Renal cortical epithelial cell (primary cell): Measurements from ENCODE around the gene BTBD16. TPM values are rescaled to one million over a fixed set of nuclear protein-coding genes. Genes with fewer than 3 reads are reported as not detected.

ENCODE experiments used
- DNase-seq: peaks from one replicate; pipeline ENCODE4 v3.0.0-alpha.2; 2011; ENCODE audit warnings: low read depth
- total RNA-seq: library from RNA; depleted of rRNA; stranded (reverse); fragments of >200 nt; gene quantifications from 2 replicates; pipeline ENCODE4 v1.2.3, GENCODE V29; 2014

BTBD16 gene
- total RNA-seq, 1 donor from 2014 or later, result 0.45 TPM

DNA sequence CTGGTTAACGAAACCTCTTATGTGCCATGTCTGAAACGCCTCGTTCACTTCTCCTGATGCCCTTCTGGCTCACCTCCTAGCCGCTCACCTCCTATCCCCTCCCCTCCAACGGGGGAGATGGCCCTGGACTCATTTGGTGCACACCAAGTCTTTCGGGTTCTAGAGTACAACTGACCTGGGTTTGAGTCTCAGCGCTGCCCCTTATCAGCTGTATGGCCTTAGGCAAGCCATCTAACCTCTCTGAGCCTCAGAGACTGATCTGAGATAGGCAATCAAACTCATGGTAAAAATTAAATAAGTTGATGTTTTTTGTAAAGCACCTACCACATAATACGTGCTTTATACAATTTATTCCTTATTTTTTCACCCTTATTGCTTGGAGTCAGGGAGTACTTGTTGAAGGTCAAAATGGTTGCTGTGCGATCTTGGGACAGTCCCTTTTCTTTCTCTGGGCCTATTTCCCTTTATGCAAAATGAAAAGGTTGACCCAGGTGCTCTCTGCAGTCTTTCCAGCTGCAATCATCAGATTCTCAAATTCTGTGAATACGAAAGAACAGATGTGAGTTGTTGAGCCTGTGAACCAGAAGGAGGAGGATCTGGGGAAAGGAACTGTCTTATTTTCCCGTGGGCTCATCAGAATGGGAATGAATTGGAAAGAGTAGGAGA, 72.2 kb downstream of the BTBD16 start:
- DNase-seq, result no peak

- DNase-seq, result no peak
Observed at GRCh38 chr10:122343936-122344335, 72.8 kb downstream of the BTBD16 start.

DNA sequence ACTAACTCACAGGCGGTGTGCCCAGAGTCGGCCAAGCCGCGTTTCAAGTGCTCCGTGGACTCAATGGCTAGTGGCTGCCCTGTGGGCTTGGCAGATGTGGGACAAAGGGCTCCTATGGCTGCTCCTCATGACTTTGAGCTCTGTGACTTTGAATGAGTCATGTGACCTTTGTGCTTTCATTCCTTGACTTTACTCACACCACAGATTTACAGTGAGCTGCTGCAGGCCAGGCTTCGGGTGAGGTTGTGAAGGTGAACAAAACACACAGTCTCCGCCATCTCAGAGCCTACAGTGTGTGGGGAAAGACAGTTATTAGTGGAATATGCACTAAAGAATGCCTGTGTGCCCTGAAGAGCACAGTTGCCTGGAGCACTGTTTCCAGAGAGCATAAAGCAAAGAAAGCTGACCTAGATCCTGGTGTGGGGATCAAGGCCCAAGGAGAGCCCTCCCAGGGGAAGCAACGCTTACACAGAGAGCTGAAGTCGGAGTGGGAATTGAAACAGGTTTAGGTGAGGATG, 73.7 kb downstream of the BTBD16 start:
- peak; percentile 87 for DNase-seq

DNA sequence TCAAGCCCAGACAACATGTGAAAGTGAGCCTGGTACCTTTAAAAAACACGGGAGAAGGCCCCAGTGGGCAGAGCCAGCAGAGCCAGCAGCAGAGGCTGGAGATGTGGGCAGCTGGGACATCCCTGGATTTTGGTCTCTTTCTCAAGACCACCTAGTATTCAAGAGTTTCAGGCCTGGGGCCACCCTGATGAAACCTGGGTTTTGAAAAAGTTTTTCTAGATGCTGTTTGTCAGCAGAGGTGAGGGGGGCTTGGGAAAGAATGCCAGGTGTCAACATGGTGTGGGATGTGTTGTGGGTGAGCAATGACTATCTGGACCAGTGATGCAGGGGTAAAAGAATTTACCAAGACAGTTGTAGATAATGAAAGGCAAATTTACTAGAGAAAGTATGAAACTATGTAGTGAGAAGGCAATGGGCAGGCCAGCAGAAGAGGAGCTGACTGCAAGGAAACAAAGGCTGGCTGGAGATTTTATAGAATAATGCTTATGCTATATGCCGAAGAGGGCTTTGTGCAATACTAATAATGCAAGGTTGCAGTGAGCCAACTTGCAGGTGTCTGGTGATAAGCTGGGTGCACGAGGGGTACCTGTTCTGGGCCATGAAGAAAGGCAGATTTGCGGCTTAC, 75.3 kb downstream of the BTBD16 start:
- DNase-seq, result no peak

- DNase-seq, result no peak
Observed at GRCh38 chr10:122347170-122347841, 76.2 kb downstream of the BTBD16 start.

DNA sequence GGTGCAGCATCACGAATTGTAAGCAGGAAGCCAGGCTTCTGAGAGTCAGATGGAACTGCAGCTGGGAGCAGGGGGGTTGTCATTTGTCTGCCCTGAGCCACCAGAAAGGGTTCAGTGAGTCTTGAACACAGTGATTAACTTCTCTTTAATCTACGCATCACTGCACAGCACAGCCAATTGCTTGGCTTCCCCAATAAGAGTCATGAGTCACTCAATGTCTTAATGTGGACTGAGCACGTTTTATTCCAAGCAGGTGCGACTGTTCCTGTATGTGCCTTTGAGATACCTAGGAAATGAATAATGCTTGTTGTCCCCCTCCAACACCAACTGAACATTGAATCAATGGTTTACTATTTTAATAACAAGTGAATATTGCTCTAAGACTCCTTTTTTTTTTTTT, 77.4 kb downstream of the BTBD16 start:
- DNase-seq, result peak; percentile 100

GRCh38 chr10:122348935-122349361, 77.9 kb downstream of the BTBD16 start:
- DNase-seq, result no peak

GRCh38 chr10:122349758-122350369, 78.8 kb downstream of the BTBD16 start:
- DNase-seq, result no peak

- no peak for DNase-seq
Observed at GRCh38 chr10:122350893-122351292, 79.8 kb downstream of the BTBD16 start.

- DNase-seq, result no peak
Observed at GRCh38 chr10:122352817-122353525, 81.9 kb downstream of the BTBD16 start.

- no peak for DNase-seq
Observed at GRCh38 chr10:122354383-122354782, 83.3 kb downstream of the BTBD16 start.

GRCh38 chr10:122357685-122358084, 86.6 kb downstream of the BTBD16 start:
- no peak for DNase-seq

GRCh38 chr10:122359621-122360020, 88.5 kb downstream of the BTBD16 start:
- no peak for DNase-seq

DNA sequence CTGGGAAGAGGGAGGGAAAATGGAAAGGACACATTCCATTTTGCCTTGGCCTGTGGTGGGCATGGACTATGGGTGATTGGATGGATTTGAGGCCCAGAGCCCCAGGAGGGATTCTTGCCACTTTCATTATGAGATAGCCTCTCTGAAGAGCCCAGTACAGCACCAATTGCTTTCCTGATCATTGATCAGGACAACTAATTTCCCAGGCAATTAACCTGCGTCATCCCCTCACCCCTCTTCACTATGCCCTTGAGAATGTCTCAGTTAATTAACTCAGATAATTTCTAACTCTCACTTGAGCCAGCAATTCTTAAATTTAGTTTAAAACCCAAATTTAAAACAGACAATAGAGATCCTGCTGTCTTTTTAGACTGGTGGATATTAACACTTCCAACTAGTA, 90.0 kb downstream of the BTBD16 start:
- no peak for DNase-seq

GRCh38 chr10:122362031-122362592, 91.0 kb downstream of the BTBD16 start:
- no peak for DNase-seq

DNA sequence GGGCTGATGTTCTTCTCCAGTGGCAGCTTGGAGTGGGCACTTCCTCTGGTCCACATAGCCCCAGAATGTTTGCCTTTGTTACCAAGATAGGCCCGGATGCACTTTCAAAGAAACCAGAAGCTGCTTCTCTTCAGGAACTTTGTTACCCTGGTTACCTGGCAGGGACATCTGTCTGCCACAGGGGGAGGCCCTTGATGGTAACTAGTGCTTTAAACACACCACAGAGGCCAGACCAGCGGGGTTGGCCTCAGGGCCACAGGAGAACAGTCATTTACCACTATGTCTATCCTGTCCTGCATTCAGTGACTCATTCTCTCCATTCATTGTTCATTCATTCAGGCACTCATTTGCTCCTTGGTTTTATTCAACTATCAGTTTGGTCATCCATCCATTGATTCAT, 91.5 kb downstream of the BTBD16 start:
- DNase-seq, result peak; percentile 91

GRCh38 chr10:122363311-122363710, 92.2 kb downstream of the BTBD16 start:
- no peak for DNase-seq

DNA sequence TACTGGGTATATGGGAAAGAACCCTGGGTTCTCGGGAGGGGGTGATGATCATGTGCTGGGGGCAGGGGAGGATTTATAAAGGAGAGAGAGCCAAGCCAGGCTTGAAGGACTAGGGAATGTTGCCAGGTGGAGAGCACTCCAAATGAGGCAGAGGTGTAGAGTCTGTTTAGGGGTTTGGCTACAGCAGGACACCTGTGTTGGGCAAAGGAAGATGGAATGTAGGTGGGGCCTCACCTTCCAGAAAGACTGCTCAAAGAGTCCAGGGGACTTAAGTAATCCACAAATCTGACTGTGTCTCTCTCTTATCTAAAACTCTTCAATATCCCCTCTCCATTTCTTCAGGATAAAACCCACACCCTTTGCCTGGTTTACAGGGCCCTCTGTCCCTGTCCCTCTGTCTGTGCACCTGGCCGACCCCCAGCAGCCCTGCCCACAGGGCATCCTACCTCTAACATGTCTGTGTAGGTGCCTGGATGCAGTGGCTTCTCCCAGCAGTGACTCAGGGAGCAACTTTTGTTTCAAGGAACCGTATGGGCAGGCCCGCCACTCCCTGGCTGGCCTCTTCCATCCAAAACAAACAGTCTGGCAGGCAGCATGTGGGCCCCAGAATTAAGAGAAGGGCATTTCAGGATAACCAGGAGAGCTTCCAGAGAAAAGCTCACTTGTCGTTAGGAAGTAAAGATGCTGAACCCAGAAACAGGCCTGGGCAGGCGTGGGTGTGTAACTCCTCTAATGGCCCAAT, 92.8 kb downstream of the BTBD16 start:
- no peak for DNase-seq

DNA sequence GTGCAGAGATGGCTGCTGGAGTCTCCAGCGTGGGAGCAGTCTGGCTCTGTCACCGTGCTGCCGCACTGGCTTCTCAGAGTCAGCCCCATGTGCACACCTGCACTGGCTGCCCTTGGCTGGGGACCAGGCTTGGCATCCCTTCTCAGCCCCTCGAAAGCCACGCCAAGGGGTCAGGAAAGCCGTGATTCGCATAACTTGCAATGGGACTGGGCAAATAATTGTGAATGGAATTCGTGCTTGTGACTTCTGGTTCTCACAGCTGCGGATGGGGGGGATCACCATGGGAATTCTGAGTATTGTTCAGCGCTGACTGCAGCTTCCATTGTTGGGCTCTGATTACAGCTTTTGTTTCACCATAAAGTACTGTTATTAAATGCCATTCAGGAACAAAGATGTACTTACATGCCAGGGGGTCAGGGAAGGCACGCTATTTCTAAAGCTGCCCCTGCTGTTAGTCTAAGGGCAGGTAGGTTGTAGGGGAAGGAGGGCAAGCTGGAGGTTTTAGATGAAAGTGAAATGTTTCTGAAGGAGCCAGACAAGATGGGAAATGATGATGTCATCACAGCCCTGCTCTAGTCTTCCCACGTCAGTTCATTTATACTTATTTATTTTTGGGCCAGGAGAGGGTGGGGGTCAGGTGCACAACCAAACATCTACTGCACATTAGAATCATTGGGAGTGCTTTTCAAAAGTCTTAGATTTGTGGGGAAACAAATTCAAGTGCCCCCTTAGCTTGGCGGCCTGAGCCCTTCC, 97.6 kb downstream of the BTBD16 start:
- DNase-seq, result no peak

DNA sequence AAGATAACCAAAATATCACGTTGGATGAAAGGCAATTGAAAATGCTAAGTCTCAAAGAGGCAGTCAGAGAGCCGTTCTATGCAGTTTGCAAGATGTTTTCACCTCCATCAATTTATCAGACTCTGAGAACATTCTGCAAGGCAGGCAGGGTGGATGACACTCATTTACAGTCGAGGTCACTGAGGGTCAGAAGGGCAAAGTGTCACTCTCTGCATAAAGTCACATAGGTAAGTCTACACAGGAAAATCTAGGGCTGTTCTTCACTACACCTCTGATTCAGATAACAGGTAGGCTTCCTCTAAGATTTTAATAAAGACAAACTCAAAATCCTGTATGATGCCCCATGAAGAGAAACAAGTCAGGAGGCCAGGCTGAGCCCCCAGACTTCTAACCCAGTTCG, 102.0 kb downstream of the BTBD16 start:
- no peak for DNase-seq
